Left ventricle myocardium inferior (tissue), 1 donor: ENCODE results near the gene GPR137. TPM values are rescaled to one million over a fixed set of nuclear protein-coding genes. Genes with fewer than 3 reads are reported as not detected.
A peak's percentile ranks its signal among the peaks of the same experiment; 100 is the strongest.

ENCODE experiments used
- DNase-seq: peaks from one replicate; pipeline ENCODE4 v3.0.0-alpha.2; 2020
- H3K27ac ChIP-seq: fragments of 200-600 bp; replicated peaks from 2 replicates; pipeline ENCODE4 v1.8.0; 2021
- H3K27me3 ChIP-seq: fragments of 200-600 bp; 2 replicates; pipeline ENCODE4 v1.8.0; 2021; ENCODE audit warnings: low read depth
- H3K36me3 ChIP-seq: fragments of 200-600 bp; 2 replicates; pipeline ENCODE4 v1.8.0; 2021
- H3K4me1 ChIP-seq: fragments of 200-600 bp; 2 replicates; pipeline ENCODE4 v1.8.0; 2021
- H3K4me3 ChIP-seq: fragments of 200-600 bp; 2 replicates; pipeline ENCODE4 v1.8.0; 2021; ENCODE audit warnings: mild to moderate bottlenecking, moderate library complexity
- H3K9me3 ChIP-seq: fragments of 200-600 bp; replicated peaks from 2 replicates; pipeline ENCODE4 v1.8.0; 2021
- CTCF ChIP-seq: fragments of 200-600 bp; IDR thresholded peaks from 2 replicates; pipeline ENCODE4 v1.8.0; 2021; ENCODE audit warnings: antibody characterized with exemption, mild to moderate bottlenecking, borderline replicate concordance
- intact Hi-C: fragments of 100-400 bp; cut with micrococcal nuclease; formaldehyde crosslinking; loops from one replicate; pipeline ENCODE4 v1.11.0; 2022
- total RNA-seq: library from RNA; stranded (reverse); fragmentation: NEBNext Ultra II Directional; extraction: Animal tissue kit (Norgen Biotek cat#: 25700); gene quantifications from one replicate; pipeline ENCODE4 v1.2.1, GENCODE V29; 2021
- donor health status: DM: no; HTN: yes; CAD: no; lungs with severe emphysema.

GPR137 gene
- total RNA-seq, 1 donor from 2014 or later: 28.4 TPM

GRCh38 chr11:64331569-64332371 is 46.1 kb downstream of the GPR137 start:
- no peak overlapping the region for H3K4me3 ChIP-seq
- H3K9me3 ChIP-seq: peaks cover 6% of the 10 kb centered on the region
- peak overlapping the region; percentile 19 for H3K27ac ChIP-seq
- peaks cover 5% of the 10 kb centered on the region for H3K27me3 ChIP-seq
- intact Hi-C loops: no loop called here
- no peaks in the 10 kb centered on the region for H3K36me3 ChIP-seq
- peaks cover 22% of the 10 kb centered on the region for H3K4me1 ChIP-seq
- DNase-seq: peak; percentile 74
- TF ChIP-seq CTCF: peak; percentile 50

GRCh38 chr11:64333556-64333955 is 47.9 kb downstream of the GPR137 start:
- Histone ChIP-seq H3K4me1 (peaks cover 22% of the 10 kb centered on the region), H3K27ac (no peak overlapping the region), H3K9me3 (no peaks in the 10 kb centered on the region), H3K4me3 (no peak overlapping the region), H3K36me3 (no peaks in the 10 kb centered on the region), H3K27me3 (peaks cover 5% of the 10 kb centered on the region)
- intact Hi-C loops: no loop called here
- no peak for DNase-seq
- TF ChIP-seq CTCF: no peak

- Histone ChIP-seq H3K36me3 (no peaks in the 10 kb centered on the region), H3K27me3 (peaks cover 5% of the 10 kb centered on the region), H3K4me3 (no peak overlapping the region), H3K4me1 (peaks cover 10% of the 10 kb centered on the region), H3K9me3 (no peaks in the 10 kb centered on the region), H3K27ac (no peak overlapping the region)
- no peak for TF ChIP-seq CTCF
- no peak for DNase-seq
- intact Hi-C loops: no loop called here
Observed at GRCh38 chr11:64334764-64335735, 49.4 kb downstream of the GPR137 start.

GRCh38 chr11:64337538-64338249 is 52.0 kb downstream of the GPR137 start:
- no peaks in the 10 kb centered on the region for H3K9me3 ChIP-seq
- peaks cover 10% of the 10 kb centered on the region for H3K4me1 ChIP-seq
- H3K36me3 ChIP-seq: no peaks in the 10 kb centered on the region
- intact Hi-C loops: no loop called here
- no peak for DNase-seq
- no peak for TF ChIP-seq CTCF
- H3K4me3 ChIP-seq: no peak overlapping the region
- H3K27ac ChIP-seq: no peak overlapping the region
- H3K27me3 ChIP-seq: peaks cover 7% of the 10 kb centered on the region

GRCh38 chr11:64338716-64339115 is 53.1 kb downstream of the GPR137 start:
- no peak for DNase-seq
- intact Hi-C loops: no loop called here
- Histone ChIP-seq H3K36me3 (no peaks in the 10 kb centered on the region), H3K4me3 (no peak overlapping the region), H3K9me3 (no peaks in the 10 kb centered on the region), H3K4me1 (peaks cover 18% of the 10 kb centered on the region), H3K27me3 (peaks cover 7% of the 10 kb centered on the region), H3K27ac (no peak overlapping the region)
- no peak for TF ChIP-seq CTCF
